SK-N-MC (cell line): Measurements from ENCODE around the gene HOMER3.

Experiments used
- EZH2 ChIP-seq: fragments of 200-600 bp; sonication (generic); IDR thresholded peaks from one replicate; pipeline ENCODE4 v1.6.1; 2017; ENCODE audit warnings: antibody characterized with exemption
- POLR2AphosphoS5 ChIP-seq: IDR thresholded peaks from 2 replicates; pipeline ENCODE4 v1.6.1; 2012; ENCODE audit warnings: mild to moderate bottlenecking, low read depth, low read length, borderline replicate concordance

DNA sequence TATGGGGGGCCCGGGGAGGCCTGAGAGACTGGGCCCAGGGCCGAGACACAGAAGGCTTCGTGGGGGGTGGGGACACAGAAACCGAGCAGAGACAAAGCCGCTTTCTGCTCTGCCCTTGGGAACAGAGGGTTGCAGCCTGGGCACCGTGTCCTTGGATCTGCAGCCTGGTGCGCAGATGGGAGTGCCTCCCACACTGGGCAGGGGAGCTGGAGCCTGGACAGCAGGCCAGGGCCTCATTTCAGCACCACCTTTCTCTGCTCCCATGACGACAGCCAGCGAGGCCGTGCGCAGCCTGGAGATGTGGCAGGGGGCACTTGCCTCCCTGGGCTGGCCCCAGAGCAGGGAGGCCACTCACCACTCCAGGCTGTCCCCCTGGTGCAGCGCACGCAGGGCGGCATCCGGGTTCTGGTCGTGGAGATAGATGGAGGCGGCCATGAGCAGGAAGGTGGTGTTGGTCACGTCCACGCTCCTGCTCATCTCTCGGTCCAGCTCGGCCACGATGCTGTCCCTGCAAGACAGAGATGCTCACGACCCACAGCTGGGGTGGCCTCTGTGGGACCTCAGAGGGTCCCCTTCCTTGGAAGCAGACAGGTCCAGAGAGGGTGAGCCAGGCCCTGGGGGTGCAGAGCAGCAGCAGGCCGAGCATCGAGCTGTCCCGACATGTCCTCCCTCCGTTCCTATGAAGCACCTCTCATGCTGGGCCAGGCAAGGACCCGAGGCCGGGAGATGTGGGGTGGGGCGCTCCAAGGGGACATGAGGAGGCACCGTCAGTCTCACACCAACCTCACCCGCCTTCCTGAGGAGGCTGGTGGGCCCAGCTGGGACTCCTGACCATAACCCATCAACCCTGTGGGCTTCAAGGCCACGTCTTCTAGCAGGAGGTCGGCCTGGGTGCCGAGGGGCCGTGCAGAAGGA lies 34.2 kb downstream of the HOMER3 start:
- TF ChIP-seq EZH2, result no peak
- no peak for TF ChIP-seq POLR2AphosphoS5
